HEK293T (cell line): Measurements from ENCODE around the gene WDFY1.
"Not testable (repeated sequence)": the region's sequence is repeated elsewhere in the genome, so short reads cannot be mapped to it uniquely, and the experiment has no call there.

Experiments
- CTCF ChIA-PET: fragments of 350-600 bp; formaldehyde crosslinking; extraction: SDS; loops from one replicate; lab custom pipeline; 2021; ENCODE audit warnings: antibody characterized with exemption, inconsistent platforms; lab: Yijun Ruan, JAX
- POLR2A ChIA-PET: fragments of 350-600 bp; formaldehyde crosslinking; extraction: SDS; loops from one replicate; lab custom pipeline; 2020; ENCODE audit warnings: antibody characterized with exemption, inconsistent platforms; lab: Yijun Ruan, JAX
- DNase-seq: peaks from one replicate; pipeline ENCODE4 v3.0.0; 2012; ENCODE audit warnings: mixed read lengths; ENCODE audit errors: extremely low spot score
- ARNT ChIP-seq: fragments of 450-650 bp; IDR thresholded peaks from 2 replicates; pipeline ENCODE4 v1.6.1; 2017; ENCODE audit warnings: mild to moderate bottlenecking
- BHLHE40 ChIP-seq: fragments of 450-650 bp; IDR thresholded peaks from 2 replicates; pipeline ENCODE4 v1.6.1; 2016; ENCODE audit warnings: mild to moderate bottlenecking, moderate library complexity, borderline replicate concordance
- CTBP1 ChIP-seq: fragments of 450-650 bp; IDR thresholded peaks from 2 replicates; pipeline ENCODE4 v1.6.1; 2016; ENCODE audit warnings: borderline replicate concordance
- ELF4 ChIP-seq: fragments of 450-650 bp; IDR thresholded peaks from 2 replicates; pipeline ENCODE4 v1.6.1; 2017; ENCODE audit warnings: antibody characterized with exemption
- FOXA1 ChIP-seq: fragments of 450-650 bp; IDR thresholded peaks from 2 replicates; pipeline ENCODE4 v1.6.1; 2016; ENCODE audit warnings: mild to moderate bottlenecking
- FOXK2 ChIP-seq: fragments of 450-650 bp; IDR thresholded peaks from 2 replicates; pipeline ENCODE4 v1.6.1; 2016; ENCODE audit warnings: mild to moderate bottlenecking
- FOXM1 ChIP-seq: fragments of 450-650 bp; IDR thresholded peaks from 2 replicates; pipeline ENCODE4 v1.6.1; 2017; ENCODE audit warnings: mild to moderate bottlenecking, borderline replicate concordance
- HDGF ChIP-seq: fragments of 450-650 bp; IDR thresholded peaks from 2 replicates; pipeline ENCODE4 v1.6.1; 2017; ENCODE audit warnings: antibody characterized with exemption, borderline replicate concordance
- L3MBTL2 ChIP-seq: fragments of 450-650 bp; conservative IDR thresholded peaks from 2 replicates; pipeline ENCODE4 v1.6.1; 2016; ENCODE audit warnings: mild to moderate bottlenecking
- LEF1 ChIP-seq: fragments of 450-650 bp; IDR thresholded peaks from 2 replicates; pipeline ENCODE4 v1.6.1; 2017; ENCODE audit warnings: mild to moderate bottlenecking, borderline replicate concordance
- NFRKB ChIP-seq: fragments of 450-650 bp; IDR thresholded peaks from 2 replicates; pipeline ENCODE4 v1.6.1; 2016; ENCODE audit warnings: mild to moderate bottlenecking, moderate library complexity
- SP1 ChIP-seq: fragments of 450-650 bp; IDR thresholded peaks from 2 replicates; pipeline ENCODE4 v1.6.1; 2017
- SUZ12 ChIP-seq: fragments of 450-650 bp; IDR thresholded peaks from 2 replicates; pipeline ENCODE4 v1.6.1; 2016; ENCODE audit warnings: mild to moderate bottlenecking
- TARDBP ChIP-seq: fragments of 450-650 bp; IDR thresholded peaks from 2 replicates; pipeline ENCODE4 v1.6.1; 2016
- ZNF384 ChIP-seq: fragments of 450-650 bp; IDR thresholded peaks from 2 replicates; pipeline ENCODE4 v1.6.1; 2016
- TF ChIP-seq, protein P1 (sequence below): fragments of 450-650 bp; IDR thresholded peaks from 2 replicates; pipeline ENCODE4 v1.6.1; 2016

WDFY1 gene

DNA sequence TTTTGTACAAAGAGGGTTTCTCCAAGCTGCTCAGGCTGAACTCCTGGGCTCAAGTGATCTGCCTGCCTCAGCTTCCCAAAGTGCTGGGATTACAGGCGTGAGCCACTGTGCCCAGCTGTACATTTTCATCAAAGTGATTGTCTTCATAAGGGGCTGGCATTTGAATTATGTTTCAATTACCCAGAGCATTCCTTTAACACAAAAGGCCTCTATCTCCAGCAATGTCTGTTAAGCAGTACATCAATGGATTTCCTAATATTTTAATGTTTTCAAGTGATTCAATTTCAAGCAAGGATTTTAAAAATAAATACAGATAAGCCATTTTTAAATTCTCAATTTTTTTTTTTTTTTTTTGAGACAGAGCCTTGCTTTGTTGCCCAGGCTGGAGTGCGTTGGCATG is 56.9 kb downstream of the WDFY1 start:
- ChIA-PET POLR2A (no interaction called here), CTCF (no interaction called here)
- TF ChIP-seq FOXK2 (no peak), SUZ12 (no peak), TARDBP (no peak), FOXA1 (no peak), HDGF (no peak), LEF1 (no peak), ELF4 (no peak)
- DNase-seq, result no peak

DNA sequence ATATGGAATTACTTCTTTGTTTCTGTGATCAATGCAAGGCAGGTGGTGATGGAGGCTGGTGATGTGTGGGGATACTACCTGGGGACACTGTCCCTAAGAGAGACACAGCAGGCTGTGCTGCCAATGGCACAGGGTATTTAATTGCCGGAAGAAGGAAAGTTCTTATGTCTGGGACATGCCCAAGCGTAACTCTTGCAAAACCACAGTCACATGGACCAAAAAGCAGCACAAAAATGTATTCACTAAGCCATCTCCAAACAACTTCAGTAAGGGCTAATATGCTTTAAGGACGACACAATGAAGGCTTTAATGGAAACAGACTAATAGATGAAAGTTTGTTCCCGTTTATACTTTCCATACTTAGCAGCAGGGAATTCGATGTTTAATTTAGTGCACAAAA is 58.0 kb downstream of the WDFY1 start:
- no peak for DNase-seq
- TF ChIP-seq FOXK2, result no peak
- no peak for TF ChIP-seq ZNF384
- no peak for TF ChIP-seq SUZ12
- TF ChIP-seq CTBP1, result no peak
- no peak for TF ChIP-seq L3MBTL2
- CTCF ChIA-PET, result no interaction called here
- POLR2A ChIA-PET, result no interaction called here

DNA sequence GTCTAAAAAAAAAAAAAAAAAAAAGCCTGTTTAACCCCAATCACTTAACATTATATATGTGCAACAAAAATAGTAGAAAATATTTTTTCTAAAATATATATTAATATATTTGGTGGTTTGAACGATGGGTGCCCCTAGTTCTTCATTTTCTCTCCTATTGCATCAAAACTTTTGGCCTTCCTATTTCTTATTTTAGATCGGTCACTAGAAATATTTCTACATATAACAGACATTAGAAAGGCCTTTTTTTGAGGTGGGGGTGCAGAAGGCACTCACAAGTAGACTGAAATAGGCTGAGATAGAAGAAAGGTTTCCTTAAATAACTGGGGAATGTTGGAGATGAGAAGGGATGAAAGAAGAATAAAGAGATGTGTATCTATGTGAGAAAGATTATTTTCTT is 58.4 kb downstream of the WDFY1 start:
- TF ChIP-seq HDGF, result no peak
- TF ChIP-seq TARDBP, result no peak
- no peak for TF ChIP-seq SP1
- no peak for TF ChIP-seq ARNT
- no peak for TF ChIP-seq LEF1
- no peak for TF ChIP-seq CTBP1
- TF ChIP-seq ZNF384, result no peak
- TF ChIP-seq FOXM1, result no peak
- TF ChIP-seq L3MBTL2, result no peak
- TF ChIP-seq, protein P1, sequence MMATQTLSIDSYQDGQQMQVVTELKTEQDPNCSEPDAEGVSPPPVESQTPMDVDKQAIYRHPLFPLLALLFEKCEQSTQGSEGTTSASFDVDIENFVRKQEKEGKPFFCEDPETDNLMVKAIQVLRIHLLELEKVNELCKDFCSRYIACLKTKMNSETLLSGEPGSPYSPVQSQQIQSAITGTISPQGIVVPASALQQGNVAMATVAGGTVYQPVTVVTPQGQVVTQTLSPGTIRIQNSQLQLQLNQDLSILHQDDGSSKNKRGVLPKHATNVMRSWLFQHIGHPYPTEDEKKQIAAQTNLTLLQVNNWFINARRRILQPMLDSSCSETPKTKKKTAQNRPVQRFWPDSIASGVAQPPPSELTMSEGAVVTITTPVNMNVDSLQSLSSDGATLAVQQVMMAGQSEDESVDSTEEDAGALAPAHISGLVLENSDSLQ, result no peak
- no peak for TF ChIP-seq FOXA1
- no peak for TF ChIP-seq BHLHE40
- DNase-seq, result no peak
- CTCF ChIA-PET, result no interaction called here
- POLR2A ChIA-PET, result no interaction called here

DNA sequence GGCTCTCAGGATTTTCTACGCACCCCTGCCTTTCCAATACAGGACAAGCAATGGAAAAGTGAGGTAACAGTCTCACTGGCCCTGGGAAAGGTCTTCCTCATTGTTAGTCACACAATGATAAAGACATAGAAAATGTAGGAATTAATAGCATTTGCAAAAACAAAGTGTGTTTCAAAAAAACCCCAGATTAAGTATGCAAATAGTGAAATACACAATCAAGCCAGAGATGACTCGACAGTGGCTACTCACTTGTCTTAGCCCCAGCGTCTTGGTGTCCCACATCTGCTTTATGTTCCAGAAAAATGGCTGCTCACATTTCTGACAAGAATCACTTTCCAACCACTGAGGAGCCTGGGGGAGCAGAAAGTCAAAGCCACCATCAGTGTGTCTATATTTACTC is 60.7 kb downstream of the WDFY1 start:
- no peak for TF ChIP-seq LEF1
- no peak for TF ChIP-seq FOXK2
- no peak for TF ChIP-seq BHLHE40
- no peak for TF ChIP-seq ARNT
- TF ChIP-seq ELF4, result no peak
- TF ChIP-seq SUZ12, result no peak
- TF ChIP-seq L3MBTL2, result no peak
- TF ChIP-seq SP1, result no peak
- no peak for TF ChIP-seq TARDBP
- TF ChIP-seq NFRKB, result no peak
- CTCF ChIA-PET, result no interaction called here
- POLR2A ChIA-PET, result no interaction called here
- DNase-seq, result no peak

DNA sequence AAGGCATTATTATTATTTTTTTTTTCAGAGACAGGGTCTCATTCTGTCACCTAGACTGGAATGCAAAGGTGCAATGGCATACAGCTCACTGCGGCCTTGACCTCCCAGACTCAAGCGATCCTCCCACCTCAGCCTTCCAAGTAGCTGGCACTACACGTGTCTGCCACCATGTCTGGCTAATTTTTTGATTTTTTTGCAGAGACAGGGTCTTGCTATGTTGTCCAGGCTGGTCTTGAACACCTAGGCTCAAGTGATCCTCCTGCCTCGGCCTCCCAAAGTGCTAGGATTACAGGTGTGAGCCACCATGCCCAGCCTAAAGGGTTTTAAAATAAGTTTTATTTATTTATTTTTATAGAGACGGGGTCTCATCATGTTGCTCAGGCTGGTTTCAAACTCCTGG is 62.4 kb downstream of the WDFY1 start:
- DNase-seq, result no peak
- no peak for TF ChIP-seq BHLHE40
- no peak for TF ChIP-seq FOXK2
- no peak for TF ChIP-seq ELF4
- POLR2A ChIA-PET, result no interaction called here
- CTCF ChIA-PET, result no interaction called here

DNA sequence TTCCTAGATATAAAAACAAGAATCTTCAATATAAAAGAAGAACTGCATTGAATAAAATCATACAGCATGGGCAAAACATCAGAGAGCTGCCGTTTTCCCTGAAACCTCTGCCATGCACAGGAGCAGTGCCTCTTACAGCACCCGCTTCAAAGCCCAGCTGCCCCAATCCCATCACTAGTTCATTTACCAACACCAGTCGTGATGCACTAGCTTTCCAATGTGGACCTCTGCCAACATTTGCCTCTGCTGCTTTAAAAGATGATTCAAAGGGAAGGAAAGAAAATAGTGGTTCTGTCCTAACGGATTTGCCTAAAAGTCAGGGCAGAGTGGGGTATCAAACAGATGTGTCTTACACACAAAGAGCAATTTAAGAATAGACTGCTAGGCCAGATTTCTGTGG is 64.3 kb downstream of the WDFY1 start:
- no peak for DNase-seq
- CTCF ChIA-PET, result interaction anchor here (0.9 kb wide), 1 partner anchor 9 kb away, joined by 3 read pairs; no protein-coding TSS in a partner anchor
- TF ChIP-seq TARDBP (no peak), LEF1 (no peak), SUZ12 (no peak), HDGF (no peak), FOXK2 (no peak), ELF4 (no peak), FOXA1 (no peak), L3MBTL2 (no peak), ARNT (no peak), FOXM1 (no peak), ZNF384 (no peak), BHLHE40 (no peak), NFRKB (no peak)
- TF ChIP-seq, protein P1, result no peak
- POLR2A ChIA-PET, result no interaction called here

DNA sequence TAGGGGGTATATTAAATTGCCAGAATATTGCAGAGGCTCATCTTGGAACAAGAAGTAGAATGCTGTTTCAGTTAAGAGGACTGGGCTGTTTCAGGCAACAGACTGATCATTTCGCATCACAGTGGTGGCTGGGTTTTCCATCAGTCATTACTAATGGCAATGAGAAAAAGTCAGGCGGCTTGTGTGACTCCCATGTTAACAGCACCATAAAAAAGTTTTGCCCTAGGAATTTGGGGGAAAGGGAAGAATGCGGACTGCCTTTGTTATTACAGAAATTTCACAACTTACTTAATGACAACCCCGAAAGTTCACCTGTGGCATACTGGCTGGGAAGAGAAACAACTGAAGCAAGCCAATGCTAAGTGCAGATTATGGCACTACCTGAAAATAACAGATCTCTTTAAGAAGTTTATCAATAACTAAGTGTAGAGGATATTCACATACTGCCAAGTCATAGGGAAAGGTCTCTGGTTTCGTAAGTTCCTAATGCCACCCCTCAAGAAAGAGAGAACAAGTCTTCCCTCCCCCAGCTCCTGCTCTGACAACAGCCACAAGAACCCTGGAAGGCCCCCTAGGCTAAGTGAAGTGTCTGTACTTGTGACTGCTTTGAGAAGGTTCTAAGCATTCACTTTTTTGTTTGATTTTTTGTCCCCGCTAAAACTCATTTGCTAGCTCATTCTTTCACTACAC is 67.3 kb downstream of the WDFY1 start:
- CTCF ChIA-PET, result interaction anchor here (0.5 kb wide), 1 partner anchor 914 kb away, joined by 4 read pairs; no protein-coding TSS in a partner anchor
- no peak for DNase-seq
- POLR2A ChIA-PET, result no interaction called here
- TF ChIP-seq SUZ12, result no peak
- no peak for TF ChIP-seq CTBP1
- no peak for TF ChIP-seq L3MBTL2

DNA sequence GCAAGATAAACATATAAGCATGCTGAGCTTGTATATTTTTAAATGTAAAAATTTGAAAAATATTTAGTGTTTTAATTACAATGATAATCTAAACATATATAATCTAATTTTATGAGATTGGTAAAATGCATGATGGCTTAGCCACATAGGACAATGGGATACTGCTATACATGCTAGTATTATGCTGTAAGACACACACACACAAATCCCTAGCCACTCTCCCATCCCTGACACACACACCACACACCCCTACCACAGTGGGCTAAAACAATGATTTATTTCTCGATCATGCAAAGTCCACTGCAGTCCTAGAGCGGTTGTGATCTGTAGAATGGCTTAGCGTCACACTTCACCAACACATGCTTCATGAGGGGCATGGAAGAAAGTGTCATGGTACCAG is 71.5 kb downstream of the WDFY1 start:
- no peak for DNase-seq
- TF ChIP-seq SUZ12 (no peak), NFRKB (no peak), L3MBTL2 (no peak), CTBP1 (no peak), FOXK2 (no peak), ZNF384 (no peak), SP1 (no peak), ARNT (no peak), FOXM1 (no peak), HDGF (no peak), TARDBP (no peak)
- TF ChIP-seq, protein P1, result no peak
- POLR2A ChIA-PET, result no interaction called here
- CTCF ChIA-PET, result no interaction called here

DNA sequence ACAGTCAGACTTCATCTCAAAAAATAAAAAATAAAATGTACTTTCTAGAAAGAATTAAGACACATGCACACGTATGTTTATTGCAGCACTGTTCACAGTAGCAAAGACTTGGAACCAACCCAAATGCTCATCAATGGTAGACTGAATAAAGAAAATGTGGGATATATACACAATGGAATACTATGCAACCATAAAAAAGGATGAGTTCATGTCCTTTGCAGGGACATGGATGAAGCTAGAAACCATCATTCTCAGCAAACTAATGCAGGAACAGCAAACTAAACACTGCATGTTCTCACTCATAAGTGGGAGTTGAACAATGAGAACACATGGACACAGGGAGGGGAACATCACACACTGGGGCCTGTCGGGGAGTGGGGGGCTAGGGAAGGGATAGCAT is 72.4 kb downstream of the WDFY1 start:
- POLR2A ChIA-PET, result not testable (repeated sequence)

DNA sequence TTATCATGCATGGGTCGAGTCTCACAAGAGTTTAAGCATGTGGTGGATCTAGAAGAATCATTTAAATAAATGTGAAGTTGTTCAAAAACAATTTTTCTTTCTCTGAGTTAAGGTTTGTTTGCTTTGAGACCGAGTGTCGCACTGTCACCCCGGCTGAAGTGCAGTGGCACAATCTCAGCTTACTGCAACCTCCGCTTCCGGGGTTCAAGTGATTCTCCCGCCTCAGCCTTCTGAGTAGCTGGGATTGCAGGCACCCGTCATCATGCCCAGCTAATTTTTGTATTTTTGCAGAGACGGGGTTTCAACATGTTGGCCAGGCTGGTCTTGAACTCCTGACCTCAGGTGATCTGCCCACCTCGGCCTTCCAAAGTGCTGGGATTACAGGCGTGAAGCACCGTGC is 73.5 kb downstream of the WDFY1 start:
- POLR2A ChIA-PET, DNase-seq: not testable (repeated sequence)
- CTCF ChIA-PET, result interaction anchor here (0.9 kb wide), 1 partner anchor 10 kb away, joined by 3 read pairs; no protein-coding TSS in a partner anchor

More for the DNA sequence above, 72.4 kb downstream of the WDFY1 start:
- DNase-seq, CTCF ChIA-PET: not testable (repeated sequence)
